GM18951 (cell line): Measurements from ENCODE around the gene WDR90.

Experiments used
- POLR2A ChIP-seq: IDR thresholded peaks from 4 replicates; pipeline ENCODE4 v1.6.1; 2011; ENCODE audit warnings: mild to moderate bottlenecking; ENCODE audit not compliant: insufficient read length, insufficient read depth; ENCODE audit errors: extremely low read depth
- in situ Hi-C: fragments of 300-500 bp; cut with MboI; formaldehyde crosslinking; loops from one replicate; pipeline ENCODE4 v1.12.0; 2022; ENCODE audit warnings: low sequenced_read_pairs, mixed read lengths, inconsistent platforms; ENCODE audit not compliant: unreplicated experiment

Gene WDR90

GRCh38 chr16:620700-621525 lies 28.3 kb upstream of the WDR90 start:
- no peak for TF ChIP-seq POLR2A
- in situ Hi-C loops: no loop called here

GRCh38 chr16:621526-622105 lies 27.5 kb upstream of the WDR90 start:
- TF ChIP-seq POLR2A: no peak
- in situ Hi-C loops: no loop called here

- in situ Hi-C loops: no loop called here
- no peak for TF ChIP-seq POLR2A
Measured at GRCh38 chr16:622920-623280, 26.3 kb upstream of the WDR90 start.

- TF ChIP-seq POLR2A: no peak
- in situ Hi-C loops: no loop called here
Measured at GRCh38 chr16:624526-625070, 24.6 kb upstream of the WDR90 start.

GRCh38 chr16:625117-625976 lies 23.8 kb upstream of the WDR90 start:
- in situ Hi-C loops: no loop called here
- no peak for TF ChIP-seq POLR2A

GRCh38 chr16:625977-626765 lies 23.0 kb upstream of the WDR90 start:
- in situ Hi-C loops: no loop called here
- no peak for TF ChIP-seq POLR2A

- in situ Hi-C loops: no loop called here
- TF ChIP-seq POLR2A: no peak
Measured at GRCh38 chr16:626787-627453, 22.2 kb upstream of the WDR90 start.

- TF ChIP-seq POLR2A: no peak
- in situ Hi-C loops: no loop called here
Measured at GRCh38 chr16:627454-628239, 21.5 kb upstream of the WDR90 start.

- TF ChIP-seq POLR2A: no peak
- in situ Hi-C loops: no loop called here
Measured at GRCh38 chr16:628321-629061, 20.7 kb upstream of the WDR90 start.

GRCh38 chr16:629185-629832 lies 19.9 kb upstream of the WDR90 start:
- in situ Hi-C loops: no loop called here
- no peak for TF ChIP-seq POLR2A
